GM12878 (cell line): Measurements from ENCODE around the gene SPA17. TPM values are rescaled to one million over a fixed set of nuclear protein-coding genes. Genes with fewer than 3 reads are reported as not detected.

Source experiments
- ATAC-seq: fragments of 200-7000 bp; cut with Tn5 transposase; 3 replicates; pipeline ENCODE4 v1.9.1; 2020; ENCODE audit warnings: mild to moderate bottlenecking, moderate library complexity
- BruUV-seq: library from RNA; stranded (reverse); fragments of 400-500 nt; replicated peaks from 2 replicates; lab custom pipeline; 2021; lab: Mats Ljungman, UMichigan
- CTCF ChIA-PET: fragments of 300-600 bp; sonication (Branson Sonifier 250); formaldehyde crosslinking; extraction: SDS; loops from one replicate; lab custom pipeline; 2021; ENCODE audit warnings: inconsistent platforms; lab: Yijun Ruan, JAX
- POLR2A ChIA-PET: fragments of 350-600 bp; formaldehyde crosslinking; extraction: SDS; loops from one replicate; lab custom pipeline; 2021; ENCODE audit warnings: inconsistent platforms; lab: Charles Lee
- RAD21 ChIA-PET: fragments of 300-600 bp; sonication (Branson Sonifier 250); formaldehyde crosslinking; loops from one replicate; lab custom pipeline; 2023; ENCODE audit warnings: antibody characterized with exemption; ENCODE audit not compliant: unreplicated experiment; lab: Charles Lee
- SMC1A ChIA-PET: fragments of 300-600 bp; sonication (Branson Sonifier 250); formaldehyde crosslinking; loops from one replicate; lab custom pipeline; 2023; ENCODE audit not compliant: unreplicated experiment, uncharacterized antibody; lab: Charles Lee
- DNase-seq: peaks from one replicate; pipeline ENCODE4 v3.0.0-alpha.2; 2011; ENCODE audit warnings: low read depth, low spot score
- FAIRE-seq: peaks from 3 replicates; lab custom pipeline; 2011; peaks lifted over from hg19 to GRCh38; lab: Jason Lieb, UNC
- H2AFZ ChIP-seq: 2 replicates; pipeline ENCODE4 v1.6.0; 2011; ENCODE audit warnings: low read depth, low read length, control low read depth; ENCODE audit not compliant: control insufficient read depth
- H3K27ac ChIP-seq: 2 replicates; pipeline ENCODE4 v1.5.1; 2011; ENCODE audit warnings: control low read depth; ENCODE audit not compliant: control insufficient read depth, insufficient read depth
- H3K27me3 ChIP-seq, 2 experiments: replicated peaks in 1 of 2; 2 replicates each; pipeline versions ENCODE4 v1.6.0 to v1.6.1; 2011; ENCODE audit warnings: low read length in 1 of 2; ENCODE audit not compliant: control insufficient read depth in 2 of 2, insufficient read depth in 2 of 2
- H3K36me3 ChIP-seq, 2 experiments: 2 replicates each; pipeline ENCODE4 v1.5.1; 2011; ENCODE audit warnings: low read length in 1 of 2; ENCODE audit not compliant: control insufficient read depth in 2 of 2, insufficient read depth in 2 of 2
- H3K4me1 ChIP-seq: 2 replicates; pipeline ENCODE4 v1.6.1; 2011; ENCODE audit warnings: mild to moderate bottlenecking, low read length, moderate library complexity, mixed read lengths; ENCODE audit not compliant: control insufficient read depth, insufficient read depth
- H3K4me2 ChIP-seq: 2 replicates; pipeline ENCODE4 v1.6.0; 2011; ENCODE audit warnings: control low read depth; ENCODE audit not compliant: control insufficient read depth, insufficient read depth
- H3K4me3 ChIP-seq: fragments of 200-600 bp; sonication (generic); 2 replicates; pipeline ENCODE4 v1.5.1; 2016
- H3K79me2 ChIP-seq: 2 replicates; pipeline ENCODE4 v1.6.0; 2011; ENCODE audit warnings: low read length; ENCODE audit not compliant: control insufficient read depth, insufficient read depth
- H3K9ac ChIP-seq: 2 replicates; pipeline ENCODE4 v1.8.0; 2011; ENCODE audit warnings: low read length, control low read depth, mixed read lengths; ENCODE audit not compliant: control insufficient read depth, insufficient read depth
- H3K9me3 ChIP-seq: replicated peaks from 3 replicates; pipeline ENCODE4 v1.5.1; 2011; ENCODE audit warnings: mild to moderate bottlenecking, low read length; ENCODE audit not compliant: control insufficient read depth, insufficient read depth
- H4K20me1 ChIP-seq: 2 replicates; pipeline ENCODE4 v1.6.0; 2011; ENCODE audit not compliant: control insufficient read depth, insufficient read depth
- BRCA1 ChIP-seq: IDR thresholded peaks from 2 replicates; pipeline ENCODE4 v1.6.1; 2011; ENCODE audit warnings: low read depth, low read length, improper control_type of control experiment
- CREB1 ChIP-seq: IDR thresholded peaks from 2 replicates; pipeline ENCODE4 v1.6.1; 2012; ENCODE audit warnings: low read depth, mild to moderate bottlenecking, inconsistent platforms
- NFYA ChIP-seq: IDR thresholded peaks from 2 replicates; pipeline ENCODE4 v1.6.1; 2011; ENCODE audit warnings: low read depth, mild to moderate bottlenecking, low read length, improper control_type of control experiment, borderline replicate concordance
- SRF ChIP-seq, 2 experiments: IDR thresholded peaks; 2 replicates each; pipeline ENCODE4 v1.6.1; 2011; ENCODE audit warnings: low read depth in 2 of 2, low read length in 2 of 2, mild to moderate bottlenecking in 1 of 2, moderate library complexity in 1 of 2
- TCF12 ChIP-seq: IDR thresholded peaks from 2 replicates; pipeline ENCODE4 v1.6.1; 2011; ENCODE audit warnings: low read depth, mild to moderate bottlenecking, low read length
- TCF3 ChIP-seq: IDR thresholded peaks from 2 replicates; pipeline ENCODE4 v1.6.1; 2012; ENCODE audit warnings: low read depth, mild to moderate bottlenecking, low read length, borderline replicate concordance; ENCODE audit not compliant: insufficient read depth
- ZNF384 ChIP-seq: IDR thresholded peaks from 2 replicates; pipeline ENCODE4 v1.6.1; 2012; ENCODE audit warnings: low read depth, mild to moderate bottlenecking, low read length, improper control_type of control experiment, borderline replicate concordance
- WGBS: methylation state at CpG from one replicate; pipeline ENCODE4 v1.1.6; 2016; ENCODE audit warnings: low lambda C conversion rate; ENCODE audit not compliant: insufficient replicate concordance, insufficient coverage; ENCODE audit errors: missing lambda C conversion rate; 5-methylcytosine and 5-hydroxymethylcytosine counted together
- in situ Hi-C: fragments of 300-500 bp; cut with MboI; formaldehyde crosslinking; loops from 9 replicates; pipeline ENCODE4 v1.14.3; 2018; ENCODE audit warnings: mixed read lengths
- intact Hi-C: fragments of 100-400 bp; cut with micrococcal nuclease; formaldehyde crosslinking; loops from one replicate; pipeline ENCODE4 v1.14.2; 2022; ENCODE audit not compliant: unreplicated experiment
- polyA plus RNA-seq, 11 experiments: library from polyadenylated mRNA; depleted of rRNA in 4 of 11; unstranded in 6 of 11; stranded (reverse) in 5 of 11; fragments of >200 nt; fragmentation: Nextera tagmentation in 4 of 11; fragmentation: Illumina TruSeq in 1 of 11; extraction: Ambion mirVana in 4 of 11; extraction: Trizol in 1 of 11; gene quantifications; 1 replicate in 1 of 11; 2 replicates in 10 of 11; pipeline versions ENCODE4 v1.2.1 to v1.2.3, GENCODE V29; 2011 to 2016; ENCODE audit warnings: inconsistent platforms in 2 of 11, missing spikeins in 2 of 11, low read depth in 1 of 11
- total RNA-seq, 4 experiments: library from RNA; depleted of rRNA in 3 of 4; stranded (reverse); fragments of >200 nt in 3 of 4; fragmentation: Illumina TruSeq in 1 of 4; extraction: Trizol in 1 of 4; gene quantifications; 2 replicates each; pipeline versions ENCODE4 v1.2.1 to v1.2.3, GENCODE V29; 2013 to 2021
- TF ChIP-seq, protein P1 (sequence below): IDR thresholded peaks from 2 replicates; pipeline ENCODE4 v1.6.1; 2012; ENCODE audit warnings: low read depth, low read length, improper control_type of control experiment
- TF ChIP-seq, protein P2 (sequence below): fragments of 150-350 bp; IDR thresholded peaks from 2 replicates; pipeline ENCODE4 v1.6.1; 2016; ENCODE audit warnings: low read depth, low read length
- TF ChIP-seq, protein P3 (sequence below), 3 experiments: IDR thresholded peaks in 2 of 3; conservative IDR thresholded peaks in 1 of 3; 2 replicates each; pipeline ENCODE4 v1.5.1; 2011; ENCODE audit warnings: low read depth in 3 of 3, low read length in 3 of 3, mild to moderate bottlenecking in 3 of 3, control low read depth in 2 of 3, moderate library complexity in 2 of 3, inconsistent platforms in 1 of 3, mixed read lengths in 1 of 3; ENCODE audit not compliant: control insufficient read depth in 2 of 3, insufficient read depth in 1 of 3; ENCODE audit errors: extremely low read depth in 1 of 3

Gene SPA17
- total and polyA plus RNA-seq, 10 of the 15 experiments (the other 5 are each of a cell fraction or from before 2014, with no cell fraction given), result 2.9 to 13.2 (median 8.5) TPM

DNA sequence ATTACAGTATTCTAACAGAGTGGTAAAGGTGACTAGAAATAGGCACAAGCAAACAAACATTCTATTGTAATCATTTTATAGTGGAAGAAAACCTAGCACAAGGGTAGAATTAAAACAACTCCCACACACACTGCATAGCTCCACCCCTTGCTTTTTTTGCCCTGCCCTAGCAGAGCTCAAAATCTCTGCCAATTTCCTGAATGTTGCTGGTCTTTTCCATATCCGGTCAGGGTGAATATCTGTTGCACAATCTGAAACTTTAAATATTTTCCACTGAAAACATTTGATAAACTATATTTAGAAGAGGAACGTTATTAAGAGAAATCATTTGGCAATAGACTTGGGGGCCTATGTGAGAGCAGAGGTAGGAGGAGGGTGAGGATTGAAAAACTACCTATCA is 2.7 kb downstream of the SPA17 start (continued):
- no peak for TF ChIP-seq ZNF384
- no peak for TF ChIP-seq TCF12
- TF ChIP-seq, protein P1, sequence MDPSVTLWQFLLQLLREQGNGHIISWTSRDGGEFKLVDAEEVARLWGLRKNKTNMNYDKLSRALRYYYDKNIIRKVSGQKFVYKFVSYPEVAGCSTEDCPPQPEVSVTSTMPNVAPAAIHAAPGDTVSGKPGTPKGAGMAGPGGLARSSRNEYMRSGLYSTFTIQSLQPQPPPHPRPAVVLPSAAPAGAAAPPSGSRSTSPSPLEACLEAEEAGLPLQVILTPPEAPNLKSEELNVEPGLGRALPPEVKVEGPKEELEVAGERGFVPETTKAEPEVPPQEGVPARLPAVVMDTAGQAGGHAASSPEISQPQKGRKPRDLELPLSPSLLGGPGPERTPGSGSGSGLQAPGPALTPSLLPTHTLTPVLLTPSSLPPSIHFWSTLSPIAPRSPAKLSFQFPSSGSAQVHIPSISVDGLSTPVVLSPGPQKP, result no peak
- no peak for TF ChIP-seq SRF (IDR thresholded peaks at IDR 0.05; ENCODE audit: low read depth in 2 of 2, low read length in 2 of 2)

DNA sequence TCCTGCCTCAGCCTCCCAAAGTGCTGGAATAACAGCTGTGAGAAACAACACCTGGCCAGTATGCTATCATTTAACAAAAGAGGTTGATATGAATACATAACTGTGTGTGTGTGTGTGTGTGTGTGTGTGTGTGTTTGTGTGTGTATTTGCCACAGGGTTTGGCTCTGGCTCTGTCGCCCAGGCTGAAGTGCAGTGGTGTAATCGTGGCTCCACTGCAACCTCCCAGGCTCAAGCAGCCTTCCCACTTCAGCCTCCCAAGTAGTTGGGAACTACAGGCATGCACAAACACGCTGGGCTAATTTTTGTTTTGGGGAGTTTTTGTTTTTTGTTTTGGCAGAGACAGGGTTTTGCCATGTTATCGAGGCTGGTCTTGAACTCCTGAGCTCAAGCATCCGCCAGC is 4.7 kb downstream of the SPA17 start:
- CTCF ChIA-PET, result no interaction called here
- H4K20me1 ChIP-seq, result no peaks in the 10 kb centered on the region
- RAD21 ChIA-PET, result no interaction called here
- no peak overlapping the region for H3K4me2 ChIP-seq
- in situ Hi-C loops (no loop called here), intact Hi-C loops (no loop called here)
- SMC1A ChIA-PET, result interaction anchor here (1.3 to 2.5 kb wide), 3 partner anchors 46 to 116 kb away, joined by 3 to 13 read pairs (median 3); no protein-coding TSS in a partner anchor
- no peaks in the 10 kb centered on the region for H3K79me2 ChIP-seq
- peaks cover 5% of the 10 kb centered on the region; the same call in 2 of the 3 replicates for H3K9me3 ChIP-seq
- TF ChIP-seq, protein P2, sequence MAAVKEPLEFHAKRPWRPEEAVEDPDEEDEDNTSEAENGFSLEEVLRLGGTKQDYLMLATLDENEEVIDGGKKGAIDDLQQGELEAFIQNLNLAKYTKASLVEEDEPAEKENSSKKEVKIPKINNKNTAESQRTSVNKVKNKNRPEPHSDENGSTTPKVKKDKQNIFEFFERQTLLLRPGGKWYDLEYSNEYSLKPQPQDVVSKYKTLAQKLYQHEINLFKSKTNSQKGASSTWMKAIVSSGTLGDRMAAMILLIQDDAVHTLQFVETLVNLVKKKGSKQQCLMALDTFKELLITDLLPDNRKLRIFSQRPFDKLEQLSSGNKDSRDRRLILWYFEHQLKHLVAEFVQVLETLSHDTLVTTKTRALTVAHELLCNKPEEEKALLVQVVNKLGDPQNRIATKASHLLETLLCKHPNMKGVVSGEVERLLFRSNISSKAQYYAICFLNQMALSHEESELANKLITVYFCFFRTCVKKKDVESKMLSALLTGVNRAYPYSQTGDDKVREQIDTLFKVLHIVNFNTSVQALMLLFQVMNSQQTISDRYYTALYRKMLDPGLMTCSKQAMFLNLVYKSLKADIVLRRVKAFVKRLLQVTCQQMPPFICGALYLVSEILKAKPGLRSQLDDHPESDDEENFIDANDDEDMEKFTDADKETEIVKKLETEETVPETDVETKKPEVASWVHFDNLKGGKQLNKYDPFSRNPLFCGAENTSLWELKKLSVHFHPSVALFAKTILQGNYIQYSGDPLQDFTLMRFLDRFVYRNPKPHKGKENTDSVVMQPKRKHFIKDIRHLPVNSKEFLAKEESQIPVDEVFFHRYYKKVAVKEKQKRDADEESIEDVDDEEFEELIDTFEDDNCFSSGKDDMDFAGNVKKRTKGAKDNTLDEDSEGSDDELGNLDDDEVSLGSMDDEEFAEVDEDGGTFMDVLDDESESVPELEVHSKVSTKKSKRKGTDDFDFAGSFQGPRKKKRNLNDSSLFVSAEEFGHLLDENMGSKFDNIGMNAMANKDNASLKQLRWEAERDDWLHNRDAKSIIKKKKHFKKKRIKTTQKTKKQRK, result no peak
- TF ChIP-seq NFYA (no peak), TCF3 (no peak), BRCA1 (no peak), CREB1 (no peak)
- TF ChIP-seq, protein P3, sequence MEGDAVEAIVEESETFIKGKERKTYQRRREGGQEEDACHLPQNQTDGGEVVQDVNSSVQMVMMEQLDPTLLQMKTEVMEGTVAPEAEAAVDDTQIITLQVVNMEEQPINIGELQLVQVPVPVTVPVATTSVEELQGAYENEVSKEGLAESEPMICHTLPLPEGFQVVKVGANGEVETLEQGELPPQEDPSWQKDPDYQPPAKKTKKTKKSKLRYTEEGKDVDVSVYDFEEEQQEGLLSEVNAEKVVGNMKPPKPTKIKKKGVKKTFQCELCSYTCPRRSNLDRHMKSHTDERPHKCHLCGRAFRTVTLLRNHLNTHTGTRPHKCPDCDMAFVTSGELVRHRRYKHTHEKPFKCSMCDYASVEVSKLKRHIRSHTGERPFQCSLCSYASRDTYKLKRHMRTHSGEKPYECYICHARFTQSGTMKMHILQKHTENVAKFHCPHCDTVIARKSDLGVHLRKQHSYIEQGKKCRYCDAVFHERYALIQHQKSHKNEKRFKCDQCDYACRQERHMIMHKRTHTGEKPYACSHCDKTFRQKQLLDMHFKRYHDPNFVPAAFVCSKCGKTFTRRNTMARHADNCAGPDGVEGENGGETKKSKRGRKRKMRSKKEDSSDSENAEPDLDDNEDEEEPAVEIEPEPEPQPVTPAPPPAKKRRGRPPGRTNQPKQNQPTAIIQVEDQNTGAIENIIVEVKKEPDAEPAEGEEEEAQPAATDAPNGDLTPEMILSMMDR (IDR thresholded peaks at IDR 0.05 in 2 of 3, conservative IDR thresholded peaks at IDR 0.05 in 1 of 3; ENCODE audit: control insufficient read depth in 2 of 3, extremely low read depth in 1 of 3, insufficient read depth in 1 of 3, low read depth in 3 of 3, low read length in 3 of 3), result no peak
- no peak for DNase-seq
- POLR2A ChIA-PET, result interaction anchor here (0.7 kb wide), 1 partner anchor 1027 kb away, joined by 6 read pairs; no protein-coding TSS in a partner anchor
- ATAC-seq, result no peak
- no peak for FAIRE-seq
- WGBS, result 57% methylated on average over 5 of the region's 5 CpGs
- no peaks in the 10 kb centered on the region for H3K36me3 ChIP-seq
- no peak overlapping the region for H3K4me3 ChIP-seq
- no peak overlapping the region for H3K27ac ChIP-seq
- BruUV-seq, result no TSS peak
- no peaks in the 10 kb centered on the region for H3K4me1 ChIP-seq
- no peak overlapping the region for H3K9ac ChIP-seq
- no peak overlapping the region for H2AFZ ChIP-seq
- H3K27me3 ChIP-seq, result no peaks in the 10 kb centered on the region
